Cardiac muscle cell (in vitro differentiated cells and primary cell): ENCODE results near the gene TMEM132D. TPM values are rescaled to one million over a fixed set of nuclear protein-coding genes. Genes with fewer than 3 reads are reported as not detected.

Experiments
- DNase-seq, 2 donors: peaks; one replicate each; pipeline versions ENCODE4 v3.0.0 to v3.0.0-alpha.2; 2010 to 2017; ENCODE audit warnings: low read depth in 1 of 2, low spot score in 1 of 2
- H3K27ac ChIP-seq: fragments of 200-600 bp; sonication (generic); 2 replicates; pipeline ENCODE4 v1.5.1; 2016
- H3K27me3 ChIP-seq: fragments of 200-600 bp; sonication (generic); 2 replicates; pipeline ENCODE4 v1.6.0; 2016; ENCODE audit warnings: control low read depth
- H3K36me3 ChIP-seq: fragments of 200-600 bp; sonication (generic); 2 replicates; pipeline ENCODE4 v1.5.1; 2016; ENCODE audit warnings: control low read depth
- H3K4me1 ChIP-seq: fragments of 200-600 bp; sonication (generic); 2 replicates; pipeline ENCODE4 v1.8.1; 2017; ENCODE audit warnings: low read depth, mild to moderate bottlenecking, mixed run types
- H3K4me3 ChIP-seq: fragments of 200-600 bp; sonication (generic); 2 replicates; pipeline ENCODE4 v1.5.1; 2016; ENCODE audit warnings: mild to moderate bottlenecking
- H3K9me3 ChIP-seq: fragments of 200-600 bp; sonication (generic); 2 replicates; pipeline ENCODE4 v1.5.1; 2017; ENCODE audit warnings: low read depth, mild to moderate bottlenecking, control low read depth
- polyA plus RNA-seq: library from polyadenylated mRNA; unstranded; fragments of >200 nt; fragmentation: Nextera tagmentation; extraction: Ambion mirVana; gene quantifications from 2 replicates; pipeline ENCODE4 v1.2.1, GENCODE V29; 2016
- total RNA-seq: library from RNA; depleted of rRNA; stranded (reverse); fragments of >200 nt; gene quantifications from 2 replicates; pipeline ENCODE4 v1.2.3, GENCODE V29; 2016
- TF ChIP-seq, protein P1 (sequence below): IDR thresholded peaks from 2 replicates; pipeline ENCODE4 v1.5.1; 2012; ENCODE audit warnings: low read depth, mild to moderate bottlenecking, low read length

The TMEM132D gene
- total and polyA plus RNA-seq, 2 experiments from 2014 or later, result 0.03 TPM; not detected in 1

DNA sequence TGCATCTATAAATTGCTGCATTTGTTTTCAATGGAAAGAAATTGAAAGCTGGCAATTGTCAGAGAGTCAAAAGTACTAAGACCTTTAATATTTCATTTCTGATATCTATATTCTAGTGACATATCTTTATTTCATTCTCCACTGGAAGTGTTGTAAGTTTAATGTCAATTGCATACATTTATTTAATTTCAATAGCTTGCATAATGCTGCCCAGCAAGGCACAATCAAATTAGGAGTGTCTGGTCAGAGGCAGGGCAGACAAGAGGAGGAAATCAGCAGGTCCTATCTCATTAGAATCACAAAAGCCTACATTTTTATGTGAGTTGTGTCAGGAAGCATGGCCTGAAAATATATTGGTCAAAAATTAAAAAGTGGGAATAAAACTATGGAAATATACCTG, 112.9 kb downstream of the TMEM132D start:
- H3K4me3 ChIP-seq, result no peak overlapping the region
- no peaks in the 10 kb centered on the region for H3K27me3 ChIP-seq
- TF ChIP-seq, protein P1, sequence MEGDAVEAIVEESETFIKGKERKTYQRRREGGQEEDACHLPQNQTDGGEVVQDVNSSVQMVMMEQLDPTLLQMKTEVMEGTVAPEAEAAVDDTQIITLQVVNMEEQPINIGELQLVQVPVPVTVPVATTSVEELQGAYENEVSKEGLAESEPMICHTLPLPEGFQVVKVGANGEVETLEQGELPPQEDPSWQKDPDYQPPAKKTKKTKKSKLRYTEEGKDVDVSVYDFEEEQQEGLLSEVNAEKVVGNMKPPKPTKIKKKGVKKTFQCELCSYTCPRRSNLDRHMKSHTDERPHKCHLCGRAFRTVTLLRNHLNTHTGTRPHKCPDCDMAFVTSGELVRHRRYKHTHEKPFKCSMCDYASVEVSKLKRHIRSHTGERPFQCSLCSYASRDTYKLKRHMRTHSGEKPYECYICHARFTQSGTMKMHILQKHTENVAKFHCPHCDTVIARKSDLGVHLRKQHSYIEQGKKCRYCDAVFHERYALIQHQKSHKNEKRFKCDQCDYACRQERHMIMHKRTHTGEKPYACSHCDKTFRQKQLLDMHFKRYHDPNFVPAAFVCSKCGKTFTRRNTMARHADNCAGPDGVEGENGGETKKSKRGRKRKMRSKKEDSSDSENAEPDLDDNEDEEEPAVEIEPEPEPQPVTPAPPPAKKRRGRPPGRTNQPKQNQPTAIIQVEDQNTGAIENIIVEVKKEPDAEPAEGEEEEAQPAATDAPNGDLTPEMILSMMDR, result no peak
- H3K4me1 ChIP-seq, result no peaks in the 10 kb centered on the region
- H3K36me3 ChIP-seq, result no peaks in the 10 kb centered on the region
- H3K9me3 ChIP-seq, result no peaks in the 10 kb centered on the region
- DNase-seq, result no peak
- no peak overlapping the region for H3K27ac ChIP-seq

DNA sequence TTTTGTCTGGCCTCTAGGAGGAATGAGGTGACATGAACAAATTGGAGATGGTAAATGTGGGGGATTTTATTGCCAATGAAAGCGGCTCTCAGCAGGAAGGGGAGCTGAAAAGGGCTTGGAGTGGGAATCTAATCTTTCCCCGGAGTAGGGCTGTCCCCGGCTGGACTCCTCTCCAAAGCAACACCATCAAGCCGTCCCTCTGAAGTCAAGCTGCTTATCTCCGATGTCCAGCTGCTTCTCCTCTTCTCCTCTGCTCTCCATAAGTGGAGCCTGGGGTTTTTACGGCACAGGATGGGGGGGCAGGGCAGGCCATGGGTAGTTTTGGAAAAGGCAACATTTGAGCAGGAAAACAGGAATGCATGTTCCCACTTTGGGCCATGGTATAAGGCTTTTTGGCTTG, 113.5 kb downstream of the TMEM132D start:
- H3K4me1 ChIP-seq, result no peaks in the 10 kb centered on the region
- H3K27ac ChIP-seq, result no peak overlapping the region
- no peaks in the 10 kb centered on the region for H3K27me3 ChIP-seq
- no peak overlapping the region for H3K4me3 ChIP-seq
- TF ChIP-seq, protein P1, result no peak
- no peak for DNase-seq
- H3K9me3 ChIP-seq, result no peaks in the 10 kb centered on the region
- no peaks in the 10 kb centered on the region for H3K36me3 ChIP-seq

DNA sequence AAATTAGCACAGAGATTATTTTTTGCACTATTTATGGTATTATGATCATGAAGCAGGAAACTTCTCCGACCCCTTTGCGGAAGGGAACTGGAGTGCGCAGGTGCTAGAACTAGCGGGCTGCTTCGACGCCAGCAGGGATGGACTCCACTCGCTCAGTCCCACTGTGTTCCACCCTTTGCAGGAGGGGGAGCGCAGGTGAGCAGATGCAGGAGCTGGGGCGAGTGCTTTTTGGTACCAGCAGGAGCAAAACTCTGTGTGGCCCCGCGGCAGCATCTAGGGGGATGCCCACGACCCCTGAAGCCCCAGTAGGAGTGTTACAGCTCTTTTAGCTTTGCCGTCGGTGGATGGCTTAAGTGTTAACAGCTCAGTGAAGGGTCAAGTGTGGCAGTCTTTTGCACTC, 113.9 kb downstream of the TMEM132D start:
- Histone ChIP-seq H3K4me3 (no peak overlapping the region), H3K27ac (no peak overlapping the region), H3K36me3 (no peaks in the 10 kb centered on the region), H3K4me1 (no peaks in the 10 kb centered on the region), H3K9me3 (no peaks in the 10 kb centered on the region), H3K27me3 (no peaks in the 10 kb centered on the region)
- DNase-seq, result no peak
- TF ChIP-seq, protein P1, result no peak

DNA sequence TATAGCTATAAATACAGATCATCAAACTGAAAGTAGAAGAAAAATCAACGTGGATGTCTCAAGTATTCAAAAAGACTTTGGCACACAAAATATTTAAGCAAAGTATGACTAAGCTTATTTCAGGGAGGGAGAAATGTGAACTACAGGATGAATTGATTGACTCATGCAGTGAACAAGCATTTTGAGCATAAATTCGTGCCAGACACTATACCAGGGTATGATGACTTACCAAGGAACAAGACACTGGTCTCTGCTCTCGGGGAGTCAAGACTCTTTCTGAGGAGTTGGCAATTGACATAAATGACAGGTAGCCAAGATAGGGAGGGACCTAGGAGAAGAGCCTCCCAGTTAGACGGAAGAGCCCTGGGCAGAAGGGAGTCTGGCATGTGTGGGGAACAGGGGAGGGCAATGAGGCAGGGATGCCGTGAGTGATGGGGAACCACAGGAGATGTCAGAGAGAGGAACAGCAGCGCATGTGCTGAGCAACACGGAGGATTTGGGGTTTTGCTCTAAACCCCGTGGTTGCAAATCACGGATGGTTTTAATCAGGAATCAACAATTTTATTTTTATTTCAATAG, 115.2 kb downstream of the TMEM132D start:
- Histone ChIP-seq H3K27ac (no peak overlapping the region), H3K4me3 (no peak overlapping the region), H3K9me3 (no peaks in the 10 kb centered on the region), H3K36me3 (no peaks in the 10 kb centered on the region), H3K27me3 (no peaks in the 10 kb centered on the region), H3K4me1 (no peaks in the 10 kb centered on the region)
- TF ChIP-seq, protein P1, result no peak
- DNase-seq, result no peak

DNA sequence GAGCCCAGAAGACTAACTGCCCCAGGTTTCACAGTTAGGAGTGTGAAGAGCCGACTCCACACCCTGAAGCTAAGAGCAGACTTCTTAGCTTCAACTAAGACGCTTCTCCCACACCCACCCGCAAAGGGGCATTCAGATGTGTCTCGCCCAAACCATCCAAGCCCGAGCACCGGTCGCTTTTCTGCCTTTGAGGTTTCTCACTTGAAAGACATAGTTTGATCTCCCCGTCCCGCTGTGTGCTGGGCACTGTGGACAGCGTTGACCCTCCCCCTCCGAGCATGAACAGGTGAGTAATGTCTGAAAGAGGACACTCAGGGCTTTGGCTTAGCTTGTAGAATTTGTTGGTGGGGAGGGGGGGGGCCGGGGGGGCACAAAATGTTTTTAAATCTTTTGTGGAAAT, 123.8 kb downstream of the TMEM132D start:
- Histone ChIP-seq H3K9me3 (no peaks in the 10 kb centered on the region), H3K4me3 (no peak overlapping the region), H3K27me3 (no peaks in the 10 kb centered on the region), H3K36me3 (no peaks in the 10 kb centered on the region), H3K4me1 (no peaks in the 10 kb centered on the region), H3K27ac (no peak overlapping the region)
- TF ChIP-seq, protein P1, result no peak
- no peak for DNase-seq
